ENCODE results near the gene PALB2. TPM values are rescaled to one million over a fixed set of nuclear protein-coding genes. Genes with fewer than 3 reads are reported as not detected.

Gene PALB2
- total and polyA plus RNA-seq, 10 of the 15 experiments (the other 5 are each of a cell fraction or from before 2014, with no cell fraction given) = 9.2 to 24.6 (median 17.6) TPM

- Histone ChIP-seq H3K4me3 (peak within 1 kb of the TSS; percentile 97), H3K36me3 (ENCODE audit: control insufficient read depth in 2 of 2, insufficient read depth in 2 of 2, low read length in 1 of 2) (peaks cover 11 to 22% of the 10 kb centered on the region in 2 experiments), H3K27me3 (replicated peaks in 1 of 2; ENCODE audit: control insufficient read depth in 2 of 2, insufficient read depth in 2 of 2, low read length in 1 of 2) (no peaks in the 10 kb centered on the region), H3K4me2 (ENCODE audit: control insufficient read depth, insufficient read depth) (peak within 1 kb of the TSS; percentile 94), H3K9ac (ENCODE audit: control insufficient read depth, insufficient read depth, low read length) (peak within 1 kb of the TSS; percentile 93), H3K27ac (ENCODE audit: control insufficient read depth, insufficient read depth) (peak within 1 kb of the TSS; percentile 85), H3K79me2 (ENCODE audit: control insufficient read depth, insufficient read depth, low read length) (peaks cover 42% of the 10 kb centered on the region), H3K9me3 (replicated peaks; ENCODE audit: control insufficient read depth, insufficient read depth, low read length) (no peaks in the 10 kb centered on the region), H4K20me1 (ENCODE audit: control insufficient read depth, insufficient read depth) (no peaks in the 10 kb centered on the region; the same call in 1 of the 2 replicates), H2AFZ (ENCODE audit: control insufficient read depth, low read depth, low read length) (peak within 1 kb of the TSS; percentile 69), H3K4me1 (ENCODE audit: control insufficient read depth, insufficient read depth, low read length) (peaks cover 17% of the 10 kb centered on the region)
- DNase-seq (ENCODE audit: low read depth, low spot score) (peak; percentile 37), ATAC-seq (peak; percentile 98), FAIRE-seq (peak; percentile 70)
- in situ Hi-C loops (cut with MboI) (no loop called here), intact Hi-C loops (cut with micrococcal nuclease; ENCODE audit: unreplicated experiment) (loop anchor here (5.0 kb wide), 1 partner anchor 36 kb away; the partner anchor contains the start of genes DCTN5 and PALB2)
- RAD21 ChIA-PET (ENCODE audit: unreplicated experiment) = interaction anchor here (0.7 to 2.0 kb wide), 6 partner anchors 9 to 125 kb away, joined by 3 to 6 read pairs (median 5); no protein-coding TSS in a partner anchor
- no TSS peak for BruUV-seq (replicated peaks)
- 2% methylated on average over 75 of the region's 75 CpGs for WGBS (ENCODE audit: insufficient coverage, insufficient replicate concordance, low lambda C conversion rate, missing lambda C conversion rate)
- POLR2A ChIA-PET = interaction anchor here (0.9 to 1.4 kb wide), 4 partner anchors 9 to 38 kb away, joined by 3 to 4 read pairs (median 4); no protein-coding TSS in a partner anchor
- CTCF ChIA-PET = interaction anchor here (0.6 to 4.5 kb wide), 12 partner anchors 11 to 826 kb away, joined by 3 to 26 read pairs (median 5); partner anchors contain the start of gene NDUFAB1
- SMC1A ChIA-PET (ENCODE audit: uncharacterized antibody, unreplicated experiment) = interaction anchor here (1.0 to 1.5 kb wide), 4 partner anchors 26 to 71 kb away, joined by 3 to 4 read pairs (median 3); partner anchors contain the start of gene DCTN5
- TF ChIP-seq HCFC1 (IDR thresholded peaks at IDR 0.05; ENCODE audit: low read length) = 0 out of 2 replicates have a peak, but pooled peaks have one; percentile 28
- TF ChIP-seq CBFB (IDR thresholded peaks at IDR 0.05; ENCODE audit: low read depth) = no peak
- TF ChIP-seq MLLT1 (IDR thresholded peaks at IDR 0.05) = no peak
- peak; percentile 12 for TF ChIP-seq USF1 (IDR thresholded peaks at IDR 0.05; ENCODE audit: borderline replicate concordance, extremely low read length, insufficient read depth, low read depth, low read length)
- no peak for TF ChIP-seq REST (IDR thresholded peaks at IDR 0.05; ENCODE audit: low read depth, low read length)
- TF ChIP-seq DPF2 (IDR thresholded peaks at IDR 0.05) = 0 out of 2 replicates have a peak, but pooled peaks have one; percentile 35
- TF ChIP-seq MAX (IDR thresholded peaks at IDR 0.05; ENCODE audit: low read depth, low read length) = peak; percentile 51; the same call in 1 of the 2 replicates
- TF ChIP-seq PKNOX1 (IDR thresholded peaks at IDR 0.05) = peak; percentile 94
- 0 out of 2 replicates have a peak, but pooled peaks have one; percentile 49 for TF ChIP-seq SMARCA5 (IDR thresholded peaks at IDR 0.05)
- TF ChIP-seq HDAC2 (IDR thresholded peaks at IDR 0.05) = peak; percentile 68; the same call in 1 of the 2 replicates
- TF ChIP-seq PBX3 (IDR thresholded peaks at IDR 0.05; ENCODE audit: insufficient replicate concordance, low read depth, low read length) = peak; percentile 86
- peak; percentile 77 for TF ChIP-seq SP1 (IDR thresholded peaks at IDR 0.05; ENCODE audit: low read depth, low read length)
Measured at GRCh38 chr16:23678430-23679273, 37.5 kb upstream of the PALB2 start, which contains the start of gene PLK1. Gene PLK1, plus strand, starts transcription at chr16:23678889. Its CDS starts 44 bp downstream, at chr16:23678933.
